Fibroblast of lung (primary cell): ENCODE data around the gene UNC5A.

Source experiments
- CTCF ChIP-seq, 2 donors: IDR thresholded peaks in 1 of 2; conservative IDR thresholded peaks in 1 of 2; 1 replicate in 1 of 2; 2 replicates in 1 of 2; pipeline ENCODE4 v1.5.1; 2011 to 2012; ENCODE audit warnings: low read length in 2 of 2, control low read depth in 1 of 2, inconsistent platforms in 1 of 2, low read depth in 1 of 2, mild to moderate bottlenecking in 1 of 2
- EZH2 ChIP-seq: IDR thresholded peaks from 2 replicates; pipeline ENCODE4 v1.5.1; 2012; ENCODE audit warnings: low read length, control low read depth, mild to moderate bottlenecking; ENCODE audit errors: missing control alignments

- TF ChIP-seq CTCF (conservative IDR thresholded peaks at IDR 0.05 in 1 of 2, IDR thresholded peaks at IDR 0.05 in 1 of 2; ENCODE audit: low read depth in 1 of 2, low read length in 2 of 2) (no peak), EZH2 (peak; percentile 16)
Measured at GRCh38 chr5:176875014-176875550, 64.7 kb downstream of the UNC5A start.
